C4-2B (cell line): ENCODE data around the gene PARD6B.

Experiments
- H3K27ac ChIP-seq: fragments of 450-650 bp; 2 replicates; pipeline ENCODE4 v1.5.1; 2017
- CTCF ChIP-seq: fragments of 450-650 bp; conservative IDR thresholded peaks from 2 replicates; pipeline ENCODE4 v1.5.1; 2017; ENCODE audit warnings: mild to moderate bottlenecking
- ZFX ChIP-seq: fragments of 450-650 bp; IDR thresholded peaks from 2 replicates; pipeline ENCODE4 v1.6.1; 2017

Gene PARD6B

GRCh38 chr20:50756447-50756846 lies 25.1 kb downstream of the PARD6B start:
- TF ChIP-seq CTCF (no peak), ZFX (no peak)
- no peak overlapping the region for H3K27ac ChIP-seq

GRCh38 chr20:50758469-50758868 lies 27.1 kb downstream of the PARD6B start:
- no peak overlapping the region for H3K27ac ChIP-seq
- TF ChIP-seq CTCF (no peak), ZFX (no peak)

GRCh38 chr20:50758992-50759391 lies 27.6 kb downstream of the PARD6B start:
- no peak overlapping the region for H3K27ac ChIP-seq
- TF ChIP-seq CTCF (no peak), ZFX (no peak)

- no peak overlapping the region for H3K27ac ChIP-seq
- no peak for TF ChIP-seq CTCF
- TF ChIP-seq ZFX, result no peak
These were observed 28.3 kb downstream of the PARD6B start for GRCh38 chr20:50759678-50760077.

GRCh38 chr20:50762045-50762422 lies 30.7 kb downstream of the PARD6B start:
- TF ChIP-seq ZFX, result no peak
- TF ChIP-seq CTCF, result no peak
- H3K27ac ChIP-seq, result peak overlapping the region; percentile 81

GRCh38 chr20:50762435-50763220 lies 31.2 kb downstream of the PARD6B start:
- TF ChIP-seq ZFX (no peak), CTCF (no peak)
- H3K27ac ChIP-seq, result peak overlapping the region; percentile 81

GRCh38 chr20:50763550-50764458 lies 32.4 kb downstream of the PARD6B start:
- peak overlapping the region; percentile 81 for H3K27ac ChIP-seq

GRCh38 chr20:50765251-50765650 lies 33.9 kb downstream of the PARD6B start:
- H3K27ac ChIP-seq, result peak overlapping the region; percentile 81
